ENCODE measurements around the gene FHIT.
"Not testable (repeated sequence)": the region's sequence is repeated elsewhere in the genome, so short reads cannot be mapped to it uniquely, and the experiment has no call there.

The FHIT gene

DNA sequence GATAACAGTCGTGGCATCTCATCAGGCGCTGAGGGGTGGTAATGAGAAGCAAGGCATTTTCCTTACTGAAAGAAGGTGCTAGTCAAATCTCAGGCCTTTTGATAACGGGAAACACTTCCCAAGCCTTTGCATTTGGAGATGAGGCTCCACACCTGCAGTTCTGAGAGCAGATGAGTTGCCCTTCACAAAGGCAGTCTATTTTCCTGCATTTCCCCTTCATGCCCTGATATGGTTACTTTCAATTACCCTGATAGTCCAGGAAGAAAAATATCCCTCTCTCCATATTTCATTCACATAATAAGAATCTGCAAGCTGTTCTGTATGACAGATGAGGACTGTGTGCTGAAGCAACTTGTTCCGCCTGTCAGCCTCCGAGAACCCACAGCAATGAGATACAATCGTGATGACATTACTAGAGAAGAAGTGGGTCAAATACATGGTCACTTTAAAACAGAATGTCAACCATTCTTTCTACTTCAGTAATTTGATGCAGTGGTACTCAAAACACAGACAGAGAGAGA is 25.0 kb downstream of the FHIT start:
- DNase-seq: no peak

DNA sequence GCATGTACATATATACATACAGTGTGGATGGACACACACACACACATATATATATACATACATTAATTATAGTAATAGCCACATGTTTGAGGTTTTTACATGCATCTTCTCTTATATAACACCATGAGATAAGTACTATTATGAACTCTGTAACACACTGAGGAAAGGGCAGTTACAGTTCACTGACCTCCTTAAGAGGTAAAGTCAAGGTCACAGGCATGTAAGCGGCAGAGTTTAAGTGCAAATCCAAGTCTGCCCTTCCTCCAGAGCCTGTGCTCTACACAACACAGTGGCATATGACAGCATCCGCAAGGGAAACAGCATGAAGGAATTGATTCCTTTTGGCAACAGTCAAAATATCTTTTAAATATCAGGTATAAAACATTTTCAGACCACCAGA is 26.4 kb downstream of the FHIT start:
- no peak for DNase-seq

DNA sequence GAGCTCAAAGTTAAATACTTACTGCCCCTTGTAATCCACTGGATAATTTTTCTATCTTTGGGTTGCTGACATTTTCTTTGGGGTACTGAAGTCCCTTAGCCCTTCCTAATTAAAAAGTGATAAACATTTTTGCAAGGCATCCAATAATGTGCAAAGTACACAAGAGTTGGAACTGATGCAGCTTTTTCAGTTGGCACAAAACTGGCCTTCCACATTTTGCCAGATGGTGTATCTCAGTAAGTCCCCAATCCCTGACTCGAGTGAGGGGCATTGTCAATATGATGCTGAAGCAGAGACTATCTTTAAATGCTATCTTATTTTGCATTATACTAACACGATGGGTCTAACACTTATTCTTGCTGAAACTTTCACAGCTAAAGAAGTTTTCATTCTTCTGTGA is 27.8 kb downstream of the FHIT start:
- no peak for DNase-seq

DNA sequence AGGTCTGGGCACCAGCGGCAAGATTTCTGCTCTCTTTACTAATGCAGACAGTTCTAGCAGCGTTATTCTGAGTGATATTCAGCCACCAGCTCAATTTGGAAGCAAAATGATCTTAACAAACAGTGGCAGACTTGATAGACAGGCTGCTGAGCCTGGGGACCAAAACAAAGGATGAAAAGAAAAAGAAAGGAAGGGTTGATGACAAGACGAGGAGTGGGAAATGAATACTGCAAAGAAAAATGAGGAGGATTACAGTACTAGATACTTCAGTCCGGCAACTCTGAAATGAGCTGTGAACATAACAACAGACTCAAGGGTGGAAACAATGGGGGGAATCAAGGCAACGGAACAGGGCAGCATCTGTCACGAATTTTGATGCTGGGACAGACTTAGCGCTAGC is 28.8 kb downstream of the FHIT start:
- DNase-seq: no peak

DNA sequence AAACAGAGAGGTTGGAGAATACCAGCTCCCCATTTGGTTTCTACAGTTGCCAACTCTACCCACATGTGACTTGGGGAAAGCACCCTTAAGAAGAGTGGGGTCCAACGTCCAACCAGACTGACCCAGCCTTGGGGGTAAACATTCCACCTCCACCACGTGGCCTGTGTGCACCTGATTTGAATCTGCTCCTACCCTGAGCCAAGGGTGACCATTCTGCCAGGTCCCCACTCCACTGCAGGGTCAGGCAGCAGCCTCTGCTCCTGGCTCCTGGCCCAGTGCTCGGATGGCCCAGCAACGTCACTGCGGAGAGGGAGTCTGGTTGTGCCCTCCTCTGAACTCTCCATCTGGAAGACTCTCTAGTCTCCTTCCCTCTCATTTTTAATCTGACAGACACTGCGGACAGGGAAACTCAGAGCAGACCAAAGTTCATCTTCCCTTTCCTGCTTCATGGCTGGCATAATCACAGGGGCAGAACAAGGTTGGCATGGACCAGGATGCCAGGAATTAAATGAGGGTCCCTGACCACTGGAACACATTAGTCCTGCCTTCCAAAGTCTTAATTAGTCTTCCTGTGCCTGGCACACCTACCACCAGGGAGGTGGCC is 29.4 kb downstream of the FHIT start:
- DNase-seq: no peak

DNA sequence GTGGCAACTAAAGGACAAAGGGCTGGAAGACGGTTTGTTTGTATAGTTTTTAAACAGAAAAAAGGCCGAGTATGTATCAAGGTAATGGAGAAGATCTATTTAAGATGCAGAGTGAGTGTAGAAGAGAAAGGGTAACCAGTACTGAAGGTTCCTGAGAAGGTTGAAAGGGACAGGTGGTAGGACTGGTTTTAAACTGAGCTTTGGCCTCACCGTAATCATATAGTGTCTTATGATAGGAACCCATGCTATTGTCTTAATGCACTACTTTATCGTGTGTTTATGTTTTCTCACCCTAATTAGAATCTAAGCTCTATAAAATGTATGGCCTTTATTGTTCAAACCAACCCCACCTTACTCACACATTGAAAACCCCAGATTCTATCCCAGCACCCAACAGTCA is 32.7 kb downstream of the FHIT start:
- no peak for DNase-seq

DNA sequence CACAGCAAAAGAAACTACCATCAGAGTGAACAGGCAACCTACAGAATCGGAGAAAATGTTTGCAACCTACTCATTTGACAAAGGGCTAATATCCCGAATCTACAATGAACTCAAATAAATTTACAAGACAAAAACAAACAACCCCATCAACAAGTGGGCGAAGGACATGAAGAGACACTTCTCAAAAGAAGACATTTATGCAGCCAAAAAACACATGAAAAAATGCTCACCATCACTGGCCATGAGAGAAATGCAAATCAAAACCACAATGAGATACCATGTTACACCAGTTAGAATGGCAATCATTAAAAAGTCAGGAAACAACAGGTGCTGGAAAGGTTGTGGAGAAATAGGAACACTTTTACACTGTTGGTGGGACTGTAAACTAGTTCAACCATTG is 35.1 kb downstream of the FHIT start:
- DNase-seq: not testable (repeated sequence)

DNA sequence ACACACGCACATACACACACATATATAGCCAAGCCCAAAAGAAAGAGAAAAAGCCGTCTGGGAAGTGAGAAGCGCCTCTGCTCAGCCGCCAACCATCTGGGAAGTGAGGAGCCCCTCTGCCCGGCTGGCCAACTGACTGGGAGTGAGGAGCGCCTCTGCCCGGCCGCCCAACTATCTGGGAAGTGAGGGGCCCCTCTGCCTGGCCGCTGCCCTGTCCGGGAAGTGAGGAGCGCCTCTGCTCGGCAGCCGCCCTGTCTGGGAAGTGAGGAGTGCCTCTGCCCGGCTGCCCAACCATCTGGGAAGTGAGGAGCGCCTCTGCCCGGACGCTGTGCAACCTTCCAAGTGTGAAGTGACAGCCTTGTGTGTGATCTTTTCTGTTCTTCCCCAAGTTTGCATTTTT is 49.2 kb downstream of the FHIT start:
- DNase-seq: no peak

DNA sequence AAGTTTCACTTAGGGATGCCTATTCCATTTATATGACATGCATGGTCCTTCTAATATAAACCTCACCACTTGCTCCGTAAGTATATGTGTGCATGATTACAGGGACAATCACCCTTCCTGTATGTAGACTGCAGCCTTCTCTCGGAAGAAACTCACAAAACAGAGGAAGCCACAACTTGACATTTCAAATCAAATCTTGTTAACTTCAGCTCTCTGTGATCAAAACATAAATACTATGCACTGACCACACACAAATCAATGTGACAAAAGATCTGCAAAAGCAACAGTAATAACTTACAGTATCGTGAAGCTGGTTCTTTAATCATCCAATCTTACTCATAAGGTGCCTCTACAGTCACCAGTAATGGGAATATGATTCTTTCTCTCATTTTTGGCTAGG is 50.2 kb downstream of the FHIT start:
- no peak for DNase-seq

DNA sequence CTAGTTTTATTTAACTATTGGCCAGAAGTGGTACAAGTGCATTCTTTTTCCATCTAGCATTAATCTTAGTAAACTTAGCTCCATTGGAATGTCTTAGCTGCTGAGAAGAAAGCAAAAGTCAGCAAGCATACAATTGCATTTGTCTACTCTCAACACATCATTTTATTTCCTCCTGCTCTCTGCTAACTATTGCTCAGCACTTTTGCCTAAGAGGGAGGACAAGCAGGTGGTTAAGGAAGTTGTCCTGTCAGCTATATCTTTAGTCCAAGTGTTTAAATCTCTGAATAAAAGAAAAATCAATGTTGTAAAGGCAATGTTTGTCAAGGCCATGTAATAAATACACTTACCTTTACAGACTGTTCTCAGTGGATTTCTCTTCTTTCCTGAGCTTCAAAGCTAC is 51.0 kb downstream of the FHIT start:
- DNase-seq: no peak

DNA sequence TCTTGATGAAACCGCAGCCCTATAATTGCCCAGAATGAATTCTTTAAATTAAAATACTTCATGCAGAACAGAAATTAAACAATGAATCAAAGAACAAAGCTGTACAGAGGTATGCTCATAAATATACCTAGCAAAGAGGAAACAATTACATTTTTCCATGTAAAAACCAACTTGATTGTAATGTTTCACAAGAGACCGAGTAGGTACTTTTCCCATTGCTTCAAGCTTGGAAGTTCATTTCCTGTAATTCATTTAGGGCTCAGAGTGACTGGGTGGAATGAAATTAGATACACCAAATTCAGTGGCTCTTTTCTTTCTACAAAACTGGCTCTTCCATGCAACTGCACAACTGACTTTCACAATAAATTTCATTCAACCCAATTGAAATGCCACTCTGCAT is 51.4 kb downstream of the FHIT start:
- no peak for DNase-seq

DNA sequence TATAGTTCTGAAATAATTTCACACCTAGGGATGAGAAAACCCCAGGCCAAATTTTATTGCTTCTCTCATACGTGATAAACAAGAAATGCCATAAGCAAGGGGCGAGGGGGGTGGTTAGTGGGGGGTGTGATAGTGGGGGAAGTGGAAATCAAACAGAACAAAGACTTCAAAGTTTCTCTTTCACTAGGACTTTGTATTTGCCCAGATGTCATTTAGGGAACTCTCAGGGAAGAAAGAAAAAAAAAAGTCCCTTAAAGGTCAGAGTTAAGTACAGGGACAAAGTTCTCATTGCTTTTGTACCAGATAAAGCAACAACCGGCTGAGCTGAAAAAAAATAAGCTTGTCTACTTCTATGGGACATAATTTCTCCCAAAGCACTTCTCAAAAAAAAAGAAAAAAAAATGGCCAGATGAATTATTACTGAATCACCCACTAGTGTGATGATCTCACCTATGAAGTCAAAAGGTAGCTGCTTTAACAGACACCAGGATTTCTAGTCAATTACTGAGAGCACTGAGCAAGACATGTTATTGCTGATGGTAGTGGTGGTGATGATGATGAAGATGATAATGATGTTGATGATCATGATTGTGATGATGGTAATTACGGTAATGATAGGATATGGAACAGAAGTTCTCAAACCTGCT is 56.2 kb downstream of the FHIT start:
- no peak for DNase-seq

DNA sequence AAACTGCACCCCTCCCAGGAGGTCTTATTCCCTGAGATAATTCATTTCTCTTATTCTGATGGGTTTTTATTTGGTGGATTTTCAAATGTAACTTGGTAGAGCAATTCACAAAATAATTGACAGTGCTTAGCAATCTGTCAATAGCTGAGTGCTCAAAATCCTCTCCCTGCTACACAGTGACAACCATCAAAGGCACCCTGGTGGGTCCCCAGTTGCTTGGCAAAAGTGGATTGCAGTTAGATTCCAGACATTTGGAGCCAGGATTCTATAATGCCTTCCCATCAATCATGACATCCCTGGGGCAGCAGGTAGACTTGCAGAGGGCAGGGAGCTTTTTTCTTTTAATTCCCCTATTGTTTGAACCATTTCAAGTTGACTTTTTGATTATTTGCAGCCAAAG is 59.0 kb downstream of the FHIT start:
- no peak for DNase-seq

DNA sequence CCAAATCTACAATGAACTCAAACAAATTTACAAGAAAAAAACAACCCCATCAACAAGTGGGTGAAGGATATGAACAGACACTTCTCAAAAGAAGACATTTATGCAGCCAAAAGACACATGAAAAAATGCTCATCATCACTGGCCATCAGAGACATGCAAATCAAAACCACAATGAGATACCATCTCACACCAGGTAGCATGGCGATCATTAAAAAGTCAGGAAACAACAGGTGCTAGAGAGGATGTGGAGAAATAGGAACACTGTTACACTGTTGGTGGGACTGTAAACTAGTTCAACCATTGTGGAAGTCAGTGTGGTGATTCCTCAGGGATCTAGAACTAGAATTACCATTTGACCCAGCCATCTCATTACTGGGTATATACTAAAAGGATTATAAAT is 61.0 kb downstream of the FHIT start:
- DNase-seq: not testable (repeated sequence)

DNA sequence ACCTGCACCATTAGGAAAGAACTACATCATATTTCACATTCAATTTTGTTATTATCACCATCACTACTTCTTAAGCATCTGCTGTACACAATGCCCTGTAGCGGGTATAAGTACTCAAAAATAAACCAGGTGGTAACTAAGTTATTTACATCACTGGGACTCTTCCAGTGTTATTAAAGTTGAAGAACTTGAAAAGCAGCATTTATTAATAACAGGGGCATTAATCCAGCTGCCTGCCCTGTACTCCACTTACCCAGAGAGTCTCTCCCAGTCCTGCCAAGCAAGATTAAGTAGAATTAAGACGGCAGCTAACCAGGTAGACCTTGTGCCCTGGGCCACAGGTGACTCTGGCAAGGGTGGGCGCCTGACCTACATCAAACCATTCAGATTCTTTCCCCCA is 65.2 kb downstream of the FHIT start:
- no peak for DNase-seq

DNA sequence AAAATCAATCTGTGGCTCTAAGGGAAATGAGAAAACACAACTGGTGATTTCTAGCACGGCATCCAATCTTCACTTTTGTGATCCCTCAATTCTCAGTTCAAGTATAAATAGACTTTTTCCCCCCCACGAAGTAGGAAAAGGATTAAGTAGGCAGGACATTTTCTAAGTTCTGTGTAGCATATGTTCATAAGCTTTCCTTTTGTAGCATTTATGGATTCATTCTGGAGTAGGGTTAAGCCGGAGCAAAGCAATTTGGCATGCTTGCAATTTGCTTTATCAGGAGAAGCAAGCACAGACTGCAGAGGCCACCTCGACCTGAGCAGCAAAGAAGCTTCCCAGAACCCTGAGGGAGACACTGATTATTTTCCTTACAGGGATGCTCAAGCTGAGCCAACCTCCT is 66.3 kb downstream of the FHIT start:
- DNase-seq: no peak

DNA sequence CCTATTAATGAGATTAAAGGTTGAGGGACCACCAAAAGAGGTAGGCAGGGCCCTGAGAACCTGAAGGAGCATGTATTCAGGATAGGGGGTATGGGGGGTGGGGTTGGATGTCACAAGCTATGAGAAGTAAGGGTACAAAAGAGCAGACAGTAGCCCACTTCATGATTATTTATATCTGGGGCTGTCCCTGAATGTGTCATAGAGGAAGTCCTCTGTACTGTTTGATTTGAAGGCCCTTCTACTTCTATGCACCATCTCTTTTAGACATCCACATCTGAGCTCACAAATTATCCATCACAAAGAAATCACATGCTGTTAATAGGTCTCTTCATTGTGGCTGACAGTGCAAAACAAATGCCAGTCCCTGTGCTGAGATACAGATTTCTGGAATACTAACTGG is 68.6 kb downstream of the FHIT start:
- no peak for DNase-seq

DNA sequence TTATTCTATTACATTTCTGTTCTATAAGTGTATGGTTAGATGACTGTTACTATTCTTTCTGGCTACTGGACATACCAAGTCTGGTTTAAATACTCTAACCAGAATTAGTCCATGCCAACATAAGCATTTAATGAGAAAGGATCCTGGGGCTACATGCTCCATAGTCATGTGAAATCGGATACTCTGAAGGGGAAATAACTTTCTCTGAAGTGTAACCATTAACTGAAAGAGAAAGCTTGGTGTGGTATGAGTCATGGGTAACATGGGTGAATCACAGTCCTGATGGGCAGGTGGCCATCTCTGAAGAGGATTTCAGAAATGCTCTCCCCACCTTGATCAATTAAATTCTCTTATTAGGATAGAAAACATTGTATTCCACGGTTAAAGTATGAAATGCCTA is 69.4 kb downstream of the FHIT start:
- DNase-seq: no peak

DNA sequence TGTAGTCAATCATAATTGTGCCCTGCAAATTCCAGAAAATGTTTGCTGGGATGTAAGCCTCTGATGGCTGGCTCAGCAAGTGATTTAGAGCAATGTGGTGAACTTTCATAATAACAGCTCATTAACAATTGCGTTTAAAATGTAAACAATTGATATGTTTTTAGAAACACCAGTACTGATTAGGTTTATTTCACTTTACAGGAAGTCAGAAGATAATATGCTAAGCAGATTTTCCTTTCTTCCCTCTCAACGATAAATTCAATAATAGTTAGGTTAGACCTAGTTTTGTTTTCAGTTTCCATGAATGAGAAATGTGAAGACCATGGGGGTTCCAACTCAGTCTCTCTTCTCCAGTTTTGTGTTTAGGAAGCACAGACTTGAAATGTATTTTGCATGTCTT is 71.0 kb downstream of the FHIT start:
- no peak for DNase-seq

DNA sequence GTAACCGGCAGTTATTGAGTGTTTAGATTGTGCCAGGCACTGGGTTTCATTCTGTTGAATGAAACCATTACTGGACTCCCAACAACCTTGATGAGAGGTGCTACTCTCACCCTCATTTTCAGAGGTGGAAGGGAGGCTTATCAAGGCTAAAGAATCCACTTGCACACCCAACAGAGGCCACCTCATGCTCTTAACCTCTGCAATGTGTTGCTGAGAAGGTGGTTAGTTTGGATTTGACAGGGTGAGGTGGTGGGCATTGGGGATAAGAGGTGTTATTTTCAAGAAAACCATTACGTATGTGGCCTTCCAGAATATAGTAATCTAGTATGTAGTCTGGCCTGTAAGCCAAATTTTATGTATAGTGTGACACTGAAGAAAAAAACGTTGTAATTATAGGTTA is 73.1 kb downstream of the FHIT start:
- no peak for DNase-seq

DNA sequence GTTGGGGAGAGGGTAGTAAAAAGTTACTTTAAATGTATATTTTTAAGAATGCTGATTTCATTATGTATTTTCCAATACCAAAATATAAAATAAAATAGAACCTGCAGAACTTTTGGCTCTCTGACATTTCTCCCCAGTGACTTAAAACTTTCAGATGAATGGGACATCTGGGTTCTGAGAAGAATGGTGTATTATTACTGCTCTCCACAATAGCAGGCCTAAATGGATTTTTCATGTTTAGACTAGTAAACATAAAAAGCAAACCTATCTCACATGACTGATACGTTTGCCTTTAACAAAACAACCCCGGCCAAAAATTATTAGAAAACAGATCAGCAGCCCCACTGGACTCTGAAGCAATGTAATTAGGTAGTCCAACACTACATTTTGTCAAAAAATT is 73.8 kb downstream of the FHIT start:
- no peak for DNase-seq

DNA sequence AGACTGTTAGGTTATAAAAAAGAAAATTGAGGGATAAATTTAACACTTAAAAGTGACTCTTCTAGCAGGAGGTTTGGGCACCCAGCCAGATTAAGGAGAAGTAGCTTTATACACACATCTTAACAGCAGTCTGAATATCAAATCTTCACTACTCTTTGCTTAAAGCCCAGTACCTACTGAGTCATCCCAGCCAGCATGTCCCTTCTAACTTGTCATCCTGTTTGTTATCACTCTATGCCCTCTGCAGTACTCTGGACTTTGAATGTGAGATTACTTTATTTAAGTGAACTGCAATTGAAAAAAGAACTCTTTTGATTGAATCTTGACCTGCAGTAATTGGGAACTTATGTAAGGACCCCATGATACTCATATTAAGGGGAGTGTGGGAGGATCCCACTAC is 77.6 kb downstream of the FHIT start:
- DNase-seq: no peak

DNA sequence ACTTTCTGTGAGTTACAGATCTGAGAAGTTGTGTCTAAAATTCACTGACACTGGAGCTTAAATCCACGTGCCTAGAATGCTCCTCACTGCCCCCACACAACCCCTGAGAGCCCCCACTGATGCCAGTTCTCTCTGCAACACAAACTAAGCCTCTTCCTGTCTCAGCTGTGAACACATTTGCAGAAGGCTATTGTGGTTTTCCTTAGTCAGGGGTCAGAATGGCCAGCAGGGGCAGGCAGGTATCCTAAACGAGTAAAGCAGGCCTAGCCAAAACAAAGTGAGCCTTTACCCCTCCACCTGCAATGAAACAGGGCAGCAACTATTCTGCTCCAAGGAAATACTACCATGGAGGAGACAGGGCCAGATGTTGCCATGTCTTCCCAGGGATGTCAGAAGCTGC is 78.6 kb downstream of the FHIT start:
- DNase-seq: no peak

DNA sequence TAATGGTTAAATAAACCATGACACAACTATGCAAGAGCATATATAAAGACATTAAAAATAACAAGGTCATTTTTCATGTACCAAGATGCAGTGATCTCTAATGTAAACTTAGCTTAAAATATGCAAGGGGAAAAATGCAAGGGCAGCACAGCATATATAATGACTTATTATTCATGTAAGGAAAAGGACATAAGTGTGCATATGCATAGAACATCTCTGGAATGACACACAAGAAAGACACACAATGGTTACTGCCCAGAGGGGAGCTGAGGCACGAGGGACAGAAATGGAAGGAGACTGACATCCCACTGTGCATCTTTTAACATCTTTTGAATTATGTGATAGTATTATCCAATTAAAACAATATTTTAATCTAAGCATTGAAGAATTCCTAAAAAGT is 79.0 kb downstream of the FHIT start:
- no peak for DNase-seq

DNA sequence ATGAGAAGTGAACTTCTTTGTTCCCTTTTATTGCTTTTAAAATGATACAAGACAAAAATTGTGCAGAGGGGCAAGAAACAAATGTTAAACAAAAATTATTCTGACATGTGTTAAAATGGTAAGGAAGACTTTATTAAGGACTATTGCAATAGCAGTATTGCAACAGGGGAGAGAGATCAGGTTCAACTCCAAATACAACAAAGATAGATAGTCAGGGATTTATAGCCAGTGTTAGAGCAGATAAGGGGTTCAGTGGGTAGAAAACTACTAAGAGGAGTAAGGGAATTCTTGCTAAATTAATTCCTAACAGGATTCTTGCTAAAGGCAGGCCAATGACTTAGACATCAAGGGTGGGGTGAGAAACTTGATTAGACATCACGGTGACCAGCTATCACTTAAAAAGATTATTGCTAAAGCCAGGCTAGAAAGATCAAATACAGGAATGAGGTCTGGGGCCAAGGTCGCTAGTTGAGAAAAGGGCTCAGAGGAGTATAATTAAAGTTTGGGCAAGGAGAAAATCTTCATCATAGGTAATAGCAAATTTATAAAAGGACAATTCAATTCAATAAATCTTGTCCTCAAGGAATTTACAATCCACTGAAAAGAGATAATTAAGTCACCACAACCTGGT is 81.5 kb downstream of the FHIT start:
- no peak for DNase-seq
